Endothelial cell of hepatic sinusoid (primary cell): ENCODE results near the gene CIBAR2.

Experiments
- in situ Hi-C: cut with HindIII; loops from 2 replicates; pipeline ENCODE4 v1.10.0; 2017; ENCODE audit warnings: low sequenced_read_pairs

CIBAR2 gene

GRCh38 chr16:85144026-85144915 is 32.0 kb upstream of the CIBAR2 start:
- in situ Hi-C loops: no loop called here

DNA sequence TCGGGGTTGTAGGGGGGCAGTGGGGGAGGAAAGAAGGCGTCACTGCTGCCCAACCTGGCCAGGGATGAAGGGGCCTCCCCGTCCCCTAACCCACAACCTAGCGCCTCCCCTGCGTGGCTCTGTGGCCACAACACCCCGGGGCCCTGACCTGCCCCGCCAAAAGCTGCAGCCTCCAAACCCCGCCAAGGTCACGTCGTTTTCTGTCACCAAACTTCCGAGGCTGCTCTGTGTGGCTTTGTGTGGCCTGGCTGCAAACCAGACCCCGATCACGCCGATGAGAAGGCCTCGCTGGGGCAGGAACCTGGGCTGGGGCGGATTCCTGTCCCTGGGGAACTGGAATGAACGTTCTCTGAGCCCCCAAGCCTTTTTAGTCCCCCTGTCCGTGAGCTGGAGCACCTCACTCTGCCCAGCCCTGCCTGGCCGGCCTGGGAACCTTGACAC is 30.5 kb upstream of the CIBAR2 start:
- in situ Hi-C loops: no loop called here

GRCh38 chr16:85142129-85142513 is 29.8 kb upstream of the CIBAR2 start:
- in situ Hi-C loops: no loop called here

DNA sequence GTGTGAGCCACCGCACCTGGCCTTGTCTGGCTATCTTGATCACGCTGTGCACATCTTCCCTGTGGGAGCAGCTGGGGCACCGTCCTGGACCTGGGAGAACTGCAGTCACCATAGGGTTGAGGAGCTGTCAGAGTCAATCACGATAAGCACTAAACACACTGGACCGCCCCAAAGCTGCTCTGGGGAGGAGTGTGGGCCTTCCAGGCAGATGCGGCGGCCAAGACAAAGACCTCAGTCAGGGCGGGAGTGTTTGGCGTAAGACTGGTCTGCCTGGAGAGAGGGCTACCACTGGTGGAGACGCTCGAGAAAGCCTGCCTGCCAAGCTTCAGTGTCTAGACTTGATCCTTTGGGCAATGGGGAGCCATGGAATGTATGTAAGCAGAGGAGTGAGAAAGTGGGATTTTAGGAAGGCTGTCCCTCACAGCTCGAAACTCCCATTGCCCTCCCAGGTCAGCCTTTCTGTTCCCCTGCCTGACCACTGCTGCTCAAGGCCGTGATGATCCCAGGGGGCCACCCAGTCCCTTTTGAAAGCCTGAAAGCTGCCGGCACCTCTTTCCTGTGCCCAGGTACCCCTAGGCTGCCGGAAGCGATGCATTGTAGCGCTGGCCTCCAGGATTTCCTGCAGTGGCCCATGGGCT is 29.3 kb upstream of the CIBAR2 start:
- in situ Hi-C loops: no loop called here

GRCh38 chr16:85140455-85141012 is 28.3 kb upstream of the CIBAR2 start:
- in situ Hi-C loops: no loop called here

- in situ Hi-C loops: no loop called here
Observed at GRCh38 chr16:85139881-85140339, 27.6 kb upstream of the CIBAR2 start.

- in situ Hi-C loops: no loop called here
Observed at GRCh38 chr16:85138825-85139627, 26.8 kb upstream of the CIBAR2 start.

GRCh38 chr16:85138073-85138824 is 26.0 kb upstream of the CIBAR2 start:
- in situ Hi-C loops: no loop called here

GRCh38 chr16:85137323-85138072 is 25.2 kb upstream of the CIBAR2 start:
- in situ Hi-C loops: no loop called here

DNA sequence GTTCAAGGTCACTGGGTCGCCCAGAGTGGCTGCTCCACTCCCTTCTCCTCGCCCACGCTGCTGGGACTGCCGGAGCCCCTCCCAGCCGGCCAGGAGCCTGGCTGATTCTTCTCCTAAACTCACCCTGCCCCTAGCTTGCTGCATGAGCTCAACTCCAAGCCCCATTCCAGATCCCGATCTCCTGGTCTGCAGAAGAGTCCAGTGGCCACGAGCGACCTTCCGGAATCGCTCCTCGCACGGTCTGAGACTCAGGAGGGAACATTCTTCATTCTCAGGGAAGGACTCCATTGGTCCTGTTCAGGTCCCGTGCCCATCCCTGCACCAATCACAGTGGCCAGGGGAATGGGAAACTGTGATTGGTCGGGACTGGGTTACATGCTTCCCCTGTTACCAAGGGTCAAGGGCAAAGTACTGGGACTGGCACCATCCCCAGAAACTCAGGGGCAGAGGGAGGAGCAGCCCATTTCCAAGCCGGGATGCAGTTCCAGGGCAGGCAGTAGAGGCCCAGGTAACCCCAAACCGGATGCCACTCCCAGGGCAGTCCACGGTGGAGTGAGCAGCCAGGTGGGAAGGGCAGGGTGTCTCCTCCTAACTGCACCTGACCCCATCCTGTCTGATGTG is 24.5 kb upstream of the CIBAR2 start:
- in situ Hi-C loops: no loop called here

DNA sequence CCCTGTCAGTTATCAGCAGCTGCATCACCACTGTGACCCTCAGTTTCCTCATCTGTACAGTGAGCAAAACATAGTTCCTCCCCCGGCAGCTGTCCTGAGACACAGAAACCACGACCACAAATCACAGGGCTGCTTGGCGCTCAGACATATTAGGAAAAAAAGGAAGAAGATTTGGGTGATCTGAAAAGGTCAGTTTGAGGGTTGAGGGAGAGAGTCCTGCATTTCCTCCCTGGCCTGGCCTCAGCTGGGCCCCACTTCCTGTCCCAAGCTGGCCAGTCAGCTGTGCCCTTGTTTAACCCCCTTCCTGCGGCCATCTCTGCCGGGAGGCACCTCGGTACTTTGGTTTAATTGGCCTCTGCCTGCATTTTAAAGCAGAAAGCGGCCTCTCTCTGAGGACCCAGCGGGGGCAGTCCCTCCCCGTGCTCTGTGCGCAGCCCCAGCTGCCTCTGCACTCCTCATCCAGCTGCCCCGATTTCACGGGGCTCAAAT is 24.0 kb upstream of the CIBAR2 start:
- in situ Hi-C loops: no loop called here

GRCh38 chr16:85134789-85135142 is 22.5 kb upstream of the CIBAR2 start:
- in situ Hi-C loops: no loop called here

DNA sequence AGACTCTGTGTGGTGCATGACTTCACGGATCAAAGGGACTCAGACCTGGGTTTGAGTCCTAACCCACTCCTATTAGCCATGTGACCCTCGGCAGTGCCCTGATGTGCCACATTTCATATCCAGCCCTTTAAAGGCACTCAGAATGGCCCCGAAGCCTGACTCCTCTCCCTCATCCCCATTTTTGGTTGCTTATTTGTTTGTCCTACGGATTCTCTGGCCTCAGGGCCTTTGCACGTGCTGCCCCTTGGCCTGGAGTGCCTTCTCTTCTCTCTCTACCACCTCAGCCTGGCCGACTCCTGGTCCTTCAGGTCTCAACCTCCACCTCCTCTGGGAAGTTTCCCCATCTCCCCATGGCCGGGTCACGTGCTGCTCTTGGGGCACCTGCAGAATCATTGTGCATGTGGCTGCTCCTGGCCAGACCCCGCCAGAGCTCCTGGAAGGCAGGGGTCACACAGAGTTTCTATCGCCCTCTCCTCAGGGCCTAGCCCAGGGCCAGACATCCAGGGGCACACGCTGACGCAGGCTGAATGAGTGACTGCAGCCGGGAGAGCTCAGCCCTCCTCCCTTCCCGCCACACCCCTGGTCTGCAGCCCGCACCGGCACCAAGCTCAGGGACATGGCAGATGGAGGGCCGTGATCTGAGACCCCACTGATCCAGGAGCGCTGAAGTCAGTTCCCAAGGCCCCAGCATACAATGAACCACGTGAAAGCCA is 22.0 kb upstream of the CIBAR2 start:
- in situ Hi-C loops: no loop called here

GRCh38 chr16:85133290-85133599 is 21.0 kb upstream of the CIBAR2 start:
- in situ Hi-C loops: no loop called here

DNA sequence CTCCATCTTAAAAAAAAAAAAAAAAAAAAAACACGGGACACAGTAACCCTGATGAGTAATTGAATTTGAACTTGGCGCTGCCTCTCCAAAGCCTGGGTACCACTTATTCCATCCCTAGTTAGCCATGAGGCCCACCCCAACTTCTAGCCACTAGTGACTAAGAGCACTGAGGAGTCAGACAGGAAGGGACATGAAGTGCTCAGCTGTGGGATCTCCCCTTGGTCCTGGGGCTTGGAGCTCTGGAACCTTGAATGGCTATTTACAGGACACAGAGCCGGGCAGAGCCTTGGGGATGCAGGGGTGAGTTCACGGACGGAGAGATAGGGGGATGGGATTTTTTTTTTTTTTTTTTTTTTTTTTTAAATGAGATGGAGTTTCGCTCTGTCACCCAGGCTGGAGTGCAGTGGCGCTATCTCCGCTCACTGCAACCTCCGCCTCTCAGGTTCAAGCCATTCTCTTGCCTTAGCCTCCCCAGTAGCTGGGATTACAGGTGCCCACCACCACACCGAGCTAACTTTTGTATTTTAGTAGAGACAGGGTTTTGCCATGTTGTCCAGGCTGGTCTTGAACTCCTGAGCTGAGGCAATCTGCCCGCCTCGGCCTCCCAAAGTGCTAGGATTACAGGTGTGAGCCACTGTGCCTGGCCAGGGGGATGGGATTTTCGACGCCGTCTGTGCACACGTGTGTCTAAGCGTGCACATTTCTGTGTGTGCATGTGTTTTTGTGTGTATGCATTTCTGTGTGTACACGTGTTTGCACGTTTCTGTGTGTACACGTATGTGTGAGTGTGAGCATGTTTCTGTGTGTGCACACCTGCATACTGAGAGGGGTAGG is 20.4 kb upstream of the CIBAR2 start:
- in situ Hi-C loops: no loop called here

GRCh38 chr16:85130705-85131028 is 18.4 kb upstream of the CIBAR2 start:
- in situ Hi-C loops: no loop called here

DNA sequence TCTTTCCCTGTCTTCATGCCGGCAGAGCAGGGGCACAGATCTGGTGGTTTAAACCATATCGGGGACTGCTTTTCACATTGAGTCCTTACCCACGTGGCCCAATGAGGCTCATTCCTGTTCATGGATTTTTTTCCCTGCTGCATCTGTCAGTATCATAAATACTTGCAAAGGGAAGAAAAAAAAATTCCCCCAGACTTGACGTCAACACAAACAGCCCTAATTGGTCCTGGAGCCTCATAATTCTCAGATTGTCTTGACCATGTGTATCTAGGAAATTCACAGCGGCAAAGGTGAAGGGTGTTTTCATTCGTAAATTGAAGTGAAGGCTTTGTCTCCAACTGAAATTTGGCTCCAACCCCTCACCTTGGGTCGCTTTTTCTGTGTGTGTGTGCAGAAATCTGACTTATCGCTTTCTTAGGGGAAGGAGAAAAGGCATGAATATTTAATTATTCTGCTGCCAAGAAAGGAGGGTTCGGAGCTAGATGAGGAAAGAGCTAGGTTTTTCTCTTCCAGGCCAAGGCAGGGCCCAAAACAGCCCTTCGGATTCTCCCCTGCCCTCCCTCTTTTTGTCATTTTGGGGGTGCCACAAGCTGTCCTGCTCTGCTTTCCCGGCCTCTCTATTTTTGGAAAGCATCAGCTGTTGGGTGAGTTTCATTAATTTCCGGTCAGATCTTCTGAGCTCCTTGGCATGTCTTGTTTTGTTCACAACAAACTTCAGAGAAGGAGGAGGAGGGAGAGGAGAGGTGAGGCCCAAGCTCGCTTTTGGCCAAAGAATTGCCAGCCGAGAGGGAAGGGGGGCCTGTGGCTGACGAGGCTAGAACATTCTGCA is 17.8 kb upstream of the CIBAR2 start:
- in situ Hi-C loops: no loop called here
